WERI-Rb-1 (cell line): ENCODE results near the gene FUT7.

Source experiments
- DNase-seq: peaks from one replicate; pipeline ENCODE4 v3.0.0-alpha.2; 2020
- H3K27ac ChIP-seq: fragments of 250-450 bp; sonication (Bioruptor Pico); 2 replicates; pipeline ENCODE4 v1.5.1; 2020; ENCODE audit warnings: mild to moderate bottlenecking, moderate library complexity
- H3K27me3 ChIP-seq: fragments of 250-450 bp; sonication (Bioruptor Pico); 2 replicates; pipeline ENCODE4 v1.5.1; 2021; ENCODE audit warnings: mild to moderate bottlenecking, low read depth, moderate library complexity; ENCODE audit not compliant: insufficient read depth, severe bottlenecking
- H3K36me3 ChIP-seq: fragments of 250-450 bp; sonication (Bioruptor Pico); 2 replicates; pipeline ENCODE4 v1.5.1; 2020; ENCODE audit warnings: mild to moderate bottlenecking, moderate library complexity
- H3K4me3 ChIP-seq: 2 replicates; pipeline ENCODE4 v1.5.1; 2011; ENCODE audit warnings: low read depth, mild to moderate bottlenecking, control low read depth, low read length
- H3K9me3 ChIP-seq: fragments of 250-450 bp; sonication (Bioruptor Pico); 2 replicates; pipeline ENCODE4 v1.5.1; 2021; ENCODE audit warnings: mild to moderate bottlenecking, moderate library complexity; ENCODE audit not compliant: severe bottlenecking
- CTCF ChIP-seq: IDR thresholded peaks from 2 replicates; pipeline ENCODE4 v1.5.1; 2011; ENCODE audit warnings: low read depth, mild to moderate bottlenecking, control low read depth, inconsistent platforms, low read length

Gene FUT7

DNA sequence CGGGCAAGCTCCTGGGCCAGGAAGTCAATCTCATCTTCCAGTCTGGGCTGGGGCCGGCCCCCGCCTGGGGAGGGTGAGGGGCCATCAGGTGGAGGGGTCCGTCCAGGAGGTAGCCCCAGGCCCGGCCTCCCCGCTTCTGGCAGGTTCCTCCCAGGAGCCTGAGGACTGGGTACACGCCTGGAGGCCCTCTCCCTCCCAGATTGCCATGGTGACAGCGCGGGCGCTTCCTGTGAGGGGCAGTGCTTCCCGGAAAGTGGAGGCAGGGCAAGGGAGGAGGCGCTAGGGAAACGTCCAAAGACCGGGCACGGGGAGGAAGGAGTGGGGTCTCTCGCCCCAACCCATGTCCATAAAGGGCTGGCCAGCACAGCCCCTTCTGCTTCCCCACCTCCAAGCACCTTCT lies 9.2 kb upstream of the FUT7 start:
- DNase-seq = no peak
- no peak overlapping the region for H3K4me3 ChIP-seq

DNA sequence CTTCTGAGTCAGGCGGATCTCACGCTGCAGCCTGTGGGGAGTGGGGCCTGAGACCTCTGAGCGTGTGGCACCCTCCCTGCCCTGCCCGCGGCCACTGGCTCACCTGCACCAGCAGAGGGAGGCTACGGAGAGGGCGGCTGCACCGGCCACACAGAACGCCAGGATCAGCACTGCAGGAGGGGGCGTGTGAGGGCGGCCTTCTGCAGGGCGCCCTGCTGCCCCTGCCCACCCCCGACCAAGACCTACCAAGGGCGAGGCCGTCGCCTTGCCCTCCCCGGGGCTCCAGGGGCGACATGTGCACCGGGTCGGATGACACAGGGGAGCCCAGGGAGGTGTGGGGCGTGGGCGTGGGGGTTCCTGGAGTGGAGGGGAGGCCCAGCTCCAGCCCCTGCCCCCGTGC lies 8.7 kb upstream of the FUT7 start:
- Histone ChIP-seq H3K4me3 (no peak overlapping the region), H3K27ac (no peak overlapping the region), H3K9me3 (no peaks in the 10 kb centered on the region), H3K36me3 (peaks cover 31% of the 10 kb centered on the region), H3K27me3 (no peaks in the 10 kb centered on the region)
- no peak for TF ChIP-seq CTCF
- DNase-seq = no peak

More for the DNA sequence above, 9.2 kb upstream of the FUT7 start:
- TF ChIP-seq CTCF = no peak
- Histone ChIP-seq H3K36me3 (peaks cover 31% of the 10 kb centered on the region), H3K27me3 (no peaks in the 10 kb centered on the region), H3K9me3 (no peaks in the 10 kb centered on the region), H3K27ac (no peak overlapping the region)

DNA sequence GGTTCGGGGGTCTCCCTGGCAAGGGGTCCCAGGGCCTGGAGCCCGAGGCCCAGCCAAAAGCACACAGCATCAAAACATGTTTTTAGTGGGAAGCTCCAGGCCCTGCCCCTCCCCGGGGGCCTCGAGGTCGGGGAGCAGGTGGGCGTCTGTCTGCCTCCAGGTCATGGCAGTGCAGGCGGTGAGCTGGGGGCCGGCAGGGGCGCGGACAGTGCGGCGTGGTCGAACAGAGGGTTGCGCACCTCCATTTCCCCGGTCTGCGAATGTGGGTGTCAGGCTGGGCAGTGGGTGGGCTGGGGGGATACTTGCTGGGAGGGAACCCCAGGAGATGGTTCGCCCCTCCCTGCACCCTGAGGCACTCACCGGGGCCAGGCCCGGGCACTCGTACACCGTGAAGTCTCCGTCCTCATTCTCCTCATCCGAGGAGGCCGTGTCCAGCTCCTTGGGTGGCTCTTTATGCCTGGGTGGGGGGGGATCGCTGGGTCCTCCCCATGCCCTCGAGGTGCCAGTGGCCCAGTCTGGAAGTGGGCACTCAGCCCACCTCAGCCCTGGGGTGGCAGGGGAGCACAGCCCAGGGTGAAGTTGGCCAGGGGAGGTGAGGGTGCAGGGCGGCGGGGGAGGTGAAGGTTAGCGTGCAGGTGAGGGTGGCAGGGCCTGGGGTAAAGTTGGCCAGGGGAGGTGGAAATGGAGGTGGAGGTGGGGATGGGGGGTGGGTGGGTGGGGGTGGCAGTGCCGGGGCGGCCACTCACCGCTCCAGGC lies 7.9 kb upstream of the FUT7 start:
- no peak for DNase-seq
- peaks cover 31% of the 10 kb centered on the region for H3K36me3 ChIP-seq
- H3K4me3 ChIP-seq = no peak overlapping the region
- no peaks in the 10 kb centered on the region for H3K27me3 ChIP-seq
- TF ChIP-seq CTCF = no peak
- H3K9me3 ChIP-seq = no peaks in the 10 kb centered on the region
- H3K27ac ChIP-seq = no peak overlapping the region

DNA sequence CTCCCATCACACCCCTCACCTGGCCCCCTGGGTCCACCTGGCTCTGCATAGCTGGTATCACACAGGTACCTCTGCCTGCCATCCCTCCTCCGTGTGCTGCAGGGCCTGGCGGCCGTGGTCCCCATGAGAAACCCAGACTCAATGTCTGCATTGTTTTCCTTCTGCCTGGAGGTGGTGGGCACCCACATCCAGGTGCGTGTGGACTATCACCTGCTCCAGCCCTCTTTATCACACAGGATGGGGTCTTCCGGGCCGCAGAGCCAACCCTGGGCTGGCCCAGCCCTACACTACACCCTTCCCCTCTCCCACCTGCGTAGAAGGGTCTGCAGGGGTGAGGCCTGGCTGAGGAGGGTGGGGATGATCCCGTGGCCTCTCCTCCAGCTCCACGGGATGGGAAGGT lies 7.0 kb upstream of the FUT7 start:
- no peak for TF ChIP-seq CTCF
- Histone ChIP-seq H3K27ac (no peak overlapping the region), H3K4me3 (no peak overlapping the region), H3K9me3 (no peaks in the 10 kb centered on the region), H3K36me3 (peaks cover 31% of the 10 kb centered on the region), H3K27me3 (no peaks in the 10 kb centered on the region)
- no peak for DNase-seq

GRCh38 chr9:137037483-137037882 lies 5.6 kb upstream of the FUT7 start:
- Histone ChIP-seq H3K9me3 (no peaks in the 10 kb centered on the region), H3K27me3 (no peaks in the 10 kb centered on the region), H3K27ac (no peak overlapping the region), H3K36me3 (peaks cover 28% of the 10 kb centered on the region), H3K4me3 (no peak overlapping the region)
- no peak for DNase-seq
- no peak for TF ChIP-seq CTCF

DNA sequence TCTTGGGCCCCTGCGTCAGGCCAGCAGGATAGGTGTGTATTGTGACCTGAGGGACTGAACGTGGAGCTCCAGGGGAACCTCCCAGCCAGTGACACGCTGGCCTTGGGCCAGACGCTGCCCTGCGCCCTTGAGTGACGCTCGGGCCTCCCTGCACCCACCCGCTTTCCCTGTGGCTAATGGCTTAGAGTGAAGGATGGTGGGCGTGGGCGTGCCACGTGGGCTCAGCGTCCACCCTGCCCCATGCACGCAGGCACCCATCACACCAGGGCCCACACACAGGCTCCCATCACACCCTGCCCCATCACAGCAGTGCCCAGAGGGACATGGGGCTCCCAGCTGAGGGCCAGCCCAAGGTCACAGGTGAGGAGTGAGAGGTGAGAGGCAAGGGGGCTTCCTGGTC lies 5.1 kb upstream of the FUT7 start:
- DNase-seq = no peak
- no peaks in the 10 kb centered on the region for H3K27me3 ChIP-seq
- no peak for TF ChIP-seq CTCF
- H3K27ac ChIP-seq = no peak overlapping the region
- peaks cover 28% of the 10 kb centered on the region for H3K36me3 ChIP-seq
- H3K9me3 ChIP-seq = no peaks in the 10 kb centered on the region
- H3K4me3 ChIP-seq = no peak overlapping the region
